HG03442 (cell line): Measurements from ENCODE around the gene PRKN.

Source experiments
- ATAC-seq: cut with Tn5 transposase; IDR thresholded peaks from one replicate; pipeline ENCODE4 v1.9.1; 2021; ENCODE audit warnings: mild to moderate bottlenecking, moderate library complexity; ENCODE audit not compliant: unreplicated experiment

Gene PRKN

GRCh38 chr6:162200945-162201690 is 526.4 kb downstream of the PRKN start:
- no peak for ATAC-seq

DNA sequence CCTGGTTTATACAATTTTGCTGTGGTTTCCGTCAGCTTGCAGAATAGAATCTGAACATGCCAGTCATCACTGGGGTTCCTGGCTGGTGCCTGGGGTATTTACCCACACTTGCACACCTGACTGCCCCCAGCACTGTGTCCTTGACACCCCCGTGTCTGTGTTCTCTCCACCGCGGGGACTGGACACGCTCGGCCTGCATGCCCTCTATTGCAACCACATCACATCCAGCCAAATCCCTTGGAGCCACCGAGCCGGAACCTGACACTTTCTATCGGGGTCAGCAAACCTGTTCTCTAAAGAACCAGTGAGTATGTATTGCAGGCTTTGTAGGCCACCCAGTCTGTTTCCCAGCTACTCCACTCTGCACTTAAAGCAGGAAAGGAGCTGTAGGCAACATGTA is 527.5 kb downstream of the PRKN start:
- no peak for ATAC-seq

DNA sequence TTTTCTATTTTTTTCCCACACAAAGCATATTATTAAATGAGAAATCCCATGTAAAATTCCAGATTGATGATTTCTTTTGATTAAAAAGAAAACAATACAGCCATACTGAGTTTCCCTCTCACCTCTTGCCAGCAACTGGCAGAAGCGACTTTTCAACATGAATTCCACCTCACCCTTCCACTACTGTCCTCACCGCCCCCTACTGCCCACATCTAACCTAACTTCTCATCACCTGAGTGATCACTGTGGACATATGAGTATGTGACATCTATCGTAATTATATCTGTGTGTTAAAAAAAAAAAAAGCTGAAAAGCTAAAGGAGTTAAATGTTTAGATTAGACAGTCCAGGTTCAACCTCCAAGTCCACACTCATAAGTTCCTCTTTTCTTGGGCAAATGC is 528.6 kb downstream of the PRKN start:
- no peak for ATAC-seq

GRCh38 chr6:162198076-162198475 is 529.5 kb downstream of the PRKN start:
- no peak for ATAC-seq

DNA sequence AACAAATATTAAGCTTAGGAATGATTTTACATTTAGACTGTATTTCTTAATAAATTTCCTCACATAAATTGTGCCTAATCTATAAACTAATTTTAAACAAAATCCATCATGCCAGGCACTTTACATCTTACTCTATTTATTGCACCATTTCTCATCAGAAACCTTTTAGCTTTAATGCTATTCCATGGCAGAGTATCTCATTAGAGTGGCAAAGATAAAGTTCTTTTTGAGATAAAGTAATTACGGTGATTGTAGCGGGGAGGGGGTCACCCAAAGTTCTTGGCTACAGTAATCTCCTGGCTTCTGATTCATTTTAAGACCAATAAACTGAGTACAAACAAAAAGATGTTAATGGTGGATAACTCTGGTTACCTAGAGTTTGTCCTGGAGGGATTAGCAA is 532.1 kb downstream of the PRKN start:
- ATAC-seq: no peak

DNA sequence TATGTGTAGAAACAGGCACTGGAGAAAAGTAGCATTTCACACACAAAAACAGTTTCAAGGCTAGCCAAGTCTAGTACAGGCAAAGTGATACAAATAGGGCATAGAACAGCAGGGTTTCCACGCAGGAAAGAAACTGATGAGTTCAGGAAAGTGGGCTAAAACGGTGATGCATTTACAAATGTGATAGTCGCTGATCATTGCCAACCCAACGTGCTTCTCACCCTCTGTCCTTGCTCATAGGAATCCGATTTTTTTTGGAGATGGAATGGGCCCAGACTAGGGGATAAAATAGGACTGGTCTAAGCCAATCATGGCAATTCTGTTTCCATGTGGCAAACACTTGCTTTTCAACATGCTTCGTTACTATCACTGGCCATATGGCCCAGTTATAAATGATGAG is 536.6 kb downstream of the PRKN start:
- no peak for ATAC-seq

DNA sequence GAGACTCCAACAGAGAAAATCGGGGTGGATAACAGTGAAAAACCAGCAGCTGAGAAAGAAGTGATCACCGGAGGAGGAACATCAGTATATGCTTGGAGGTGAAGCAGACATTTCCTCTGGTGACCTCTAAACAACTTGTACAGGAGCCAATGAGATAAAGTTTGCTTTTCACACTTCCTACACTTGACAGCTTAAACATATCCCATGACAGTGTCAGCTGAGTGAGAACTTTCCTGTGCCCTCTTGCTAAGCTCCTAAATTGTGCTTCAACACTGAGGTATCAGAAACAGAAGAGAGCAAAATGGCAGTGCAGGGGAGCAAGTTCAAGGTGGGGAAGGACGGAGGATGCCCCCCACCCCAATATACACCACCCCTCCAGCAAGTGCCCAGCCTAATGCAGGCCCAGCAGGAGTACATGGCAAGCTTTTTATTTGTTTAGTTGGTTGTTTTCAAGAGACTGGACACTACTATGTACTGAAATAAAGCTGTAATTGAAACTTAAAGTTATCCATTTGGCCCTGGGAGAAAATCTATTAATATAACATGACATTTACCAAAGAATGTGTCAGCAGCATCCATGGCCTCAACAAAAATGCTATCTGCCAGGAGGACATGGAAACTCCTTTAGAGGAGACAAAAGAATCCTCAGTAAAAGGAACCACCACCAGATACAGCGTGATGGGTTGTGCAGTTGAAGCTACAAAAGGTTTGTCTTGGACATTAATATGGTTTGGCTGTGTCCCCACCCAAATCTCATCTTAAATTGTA is 540.2 kb downstream of the PRKN start:
- no peak for ATAC-seq

DNA sequence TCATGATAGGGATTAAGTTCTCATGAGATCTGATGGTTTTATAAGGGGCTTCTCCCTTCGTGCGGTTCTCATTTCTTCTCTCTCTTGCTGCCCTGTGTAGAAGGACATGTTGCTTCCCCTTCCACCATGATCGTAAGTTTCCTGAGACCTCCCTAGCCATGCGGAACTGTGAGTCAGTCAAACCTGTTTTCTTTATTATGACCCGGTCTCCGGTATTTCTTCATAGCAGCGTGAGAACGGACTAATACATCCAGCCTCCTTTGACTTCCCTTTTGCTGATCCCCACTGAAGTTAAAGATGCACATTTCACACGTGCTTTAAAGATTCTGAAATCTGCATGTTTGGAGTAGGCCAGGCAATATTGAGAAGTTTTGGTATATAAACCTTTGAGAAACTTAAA is 543.1 kb downstream of the PRKN start:
- no peak for ATAC-seq

DNA sequence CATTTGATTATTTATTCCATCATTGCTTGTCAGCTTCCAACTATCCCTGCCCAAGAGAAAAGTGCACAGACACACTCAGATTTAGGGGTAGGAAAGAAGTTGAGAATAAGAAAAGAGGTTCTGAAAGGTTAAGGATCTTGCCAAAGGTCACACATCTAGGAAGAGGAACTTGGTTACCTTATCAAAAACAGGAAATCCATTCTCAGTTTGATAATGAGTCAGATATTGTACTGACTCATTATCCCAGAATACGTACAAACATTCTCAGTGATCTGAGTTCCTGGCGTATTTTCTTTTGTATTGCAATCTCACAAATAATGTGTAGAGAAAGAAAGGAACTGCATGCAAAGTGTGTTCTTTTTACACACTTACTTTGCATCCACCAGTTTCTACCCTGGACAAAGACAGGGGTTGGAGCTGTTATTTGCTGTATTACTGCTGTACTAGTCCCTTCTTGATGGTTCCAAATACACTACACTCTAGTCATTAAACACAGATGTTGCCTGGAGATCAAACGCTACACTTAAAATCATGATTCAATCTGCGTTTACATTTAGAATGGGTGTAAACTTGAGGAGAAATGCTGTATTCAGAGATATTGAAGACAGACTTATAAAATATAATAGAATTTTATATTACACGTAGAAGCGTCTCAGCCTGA is 545.7 kb downstream of the PRKN start:
- no peak for ATAC-seq

GRCh38 chr6:162181111-162181510 is 546.5 kb downstream of the PRKN start:
- ATAC-seq: no peak

DNA sequence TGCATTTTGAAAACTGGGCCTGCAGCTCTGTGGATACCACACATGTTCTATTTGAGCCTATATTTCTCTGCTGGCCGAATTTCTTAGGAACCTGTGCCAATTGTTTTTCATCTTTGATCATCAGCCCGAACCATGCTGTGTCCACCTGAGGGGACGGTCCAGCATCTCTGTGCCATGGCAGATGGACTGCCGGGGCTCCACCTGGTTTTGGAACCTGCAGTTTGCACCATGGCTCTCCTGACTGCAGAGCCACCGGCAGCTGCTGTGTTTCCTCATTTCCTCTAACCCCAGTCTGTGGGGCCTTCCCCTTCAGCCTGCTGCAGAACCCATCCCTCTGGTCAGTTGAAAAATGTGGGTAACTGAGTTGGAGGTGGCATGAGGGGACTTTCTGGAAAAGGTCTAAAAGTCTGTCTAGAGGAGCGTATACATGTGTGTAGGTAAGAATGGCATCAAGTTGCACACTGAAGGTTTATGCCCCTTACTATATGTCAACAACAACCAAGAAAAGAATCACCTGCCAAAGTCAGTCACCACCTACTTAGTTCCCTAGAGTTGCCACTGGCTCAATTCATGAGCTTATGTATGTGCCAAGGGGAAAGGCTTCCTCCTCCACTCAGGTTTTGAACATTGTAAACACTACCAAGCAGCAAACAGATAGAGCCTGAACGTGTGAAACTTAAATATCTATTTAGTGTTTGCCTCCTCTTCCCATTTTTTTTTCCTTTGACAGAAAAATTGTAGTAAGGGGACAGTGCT is 548.2 kb downstream of the PRKN start:
- ATAC-seq: no peak

DNA sequence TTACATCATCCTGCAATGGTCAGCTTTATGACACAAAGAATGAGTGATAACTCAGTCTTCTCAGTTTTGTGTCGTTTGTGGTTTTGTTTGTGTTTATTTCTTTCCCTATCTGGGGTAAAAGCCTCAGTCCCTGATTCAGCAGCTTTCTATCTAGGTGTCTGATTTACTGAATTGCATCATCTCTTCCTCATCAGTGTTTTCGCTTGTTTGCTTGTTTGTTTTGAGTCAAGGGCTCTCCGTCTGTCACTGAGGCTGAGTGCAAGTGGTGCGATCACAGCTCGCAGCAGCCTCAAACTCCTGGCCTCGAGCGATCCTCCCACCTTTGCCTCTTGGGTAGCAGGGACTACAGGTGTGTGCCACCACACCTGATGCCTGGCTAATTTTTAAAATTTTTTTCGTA is 548.9 kb downstream of the PRKN start:
- ATAC-seq: no peak

DNA sequence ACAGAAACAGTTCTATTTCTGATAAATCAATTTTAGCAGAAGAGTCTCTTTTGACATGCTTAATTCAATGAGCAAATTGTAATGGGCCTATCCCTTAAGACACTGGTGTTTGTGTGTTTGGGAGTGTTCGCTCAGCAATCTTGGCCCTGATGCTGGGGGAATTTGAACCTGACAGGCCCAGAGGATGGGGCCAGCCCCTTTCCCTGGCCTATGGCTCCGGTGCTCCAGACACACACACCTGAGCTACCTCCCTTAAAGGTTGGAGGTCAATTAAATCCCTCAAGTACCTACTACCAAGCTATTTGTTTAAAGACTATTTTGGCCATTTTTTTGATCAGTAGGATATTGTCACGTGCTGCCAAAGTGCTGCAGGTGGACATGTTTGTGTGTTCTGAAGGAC is 549.3 kb downstream of the PRKN start:
- ATAC-seq: no peak

- no peak for ATAC-seq
Observed at GRCh38 chr6:162177746-162178145, 549.8 kb downstream of the PRKN start.

DNA sequence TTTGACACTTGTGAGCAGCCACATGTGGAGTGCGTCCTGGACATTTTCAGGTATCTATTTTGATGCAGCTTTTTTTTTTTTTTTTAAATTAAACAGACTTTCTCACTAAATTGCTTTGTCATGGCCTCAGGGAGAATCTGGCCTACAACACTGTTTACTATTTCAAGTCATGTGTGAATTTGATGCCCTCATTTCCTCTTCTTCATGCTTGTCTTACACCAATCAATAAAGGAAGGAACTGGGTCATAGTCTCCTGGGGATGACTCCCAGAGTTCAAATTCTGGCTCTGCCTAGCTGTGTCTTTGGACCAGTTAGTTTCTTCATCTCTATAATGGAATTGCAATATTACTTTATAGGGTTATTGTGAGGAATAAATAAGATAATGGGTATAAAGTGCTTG is 554.1 kb downstream of the PRKN start:
- ATAC-seq: no peak

DNA sequence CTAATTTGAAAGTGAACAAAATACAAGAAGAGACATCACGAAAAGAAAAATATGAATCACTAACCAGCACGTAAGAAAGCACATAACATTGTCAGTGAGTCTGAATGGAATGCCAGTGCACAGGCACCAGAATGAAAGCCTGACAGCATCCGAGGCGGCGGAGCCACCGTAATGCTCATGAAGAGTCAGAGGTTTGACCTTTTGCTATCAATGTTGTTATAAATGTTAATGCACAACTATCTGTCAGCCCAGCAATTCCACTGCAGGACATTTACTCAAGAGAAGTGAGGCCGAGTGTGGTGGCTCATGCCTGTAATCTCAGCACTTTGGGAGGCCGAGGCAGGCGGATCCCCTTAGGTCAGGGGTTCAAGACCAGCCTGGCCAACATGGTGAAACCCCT is 562.1 kb downstream of the PRKN start:
- no peak for ATAC-seq

- no peak for ATAC-seq
Observed at GRCh38 chr6:162157167-162157870, 570.2 kb downstream of the PRKN start.

- ATAC-seq: no peak
Observed at GRCh38 chr6:162156146-162156545, 571.4 kb downstream of the PRKN start.

GRCh38 chr6:162154930-162155329 is 572.6 kb downstream of the PRKN start:
- no peak for ATAC-seq

- no peak for ATAC-seq
Observed at GRCh38 chr6:162154001-162154400, 573.6 kb downstream of the PRKN start.

DNA sequence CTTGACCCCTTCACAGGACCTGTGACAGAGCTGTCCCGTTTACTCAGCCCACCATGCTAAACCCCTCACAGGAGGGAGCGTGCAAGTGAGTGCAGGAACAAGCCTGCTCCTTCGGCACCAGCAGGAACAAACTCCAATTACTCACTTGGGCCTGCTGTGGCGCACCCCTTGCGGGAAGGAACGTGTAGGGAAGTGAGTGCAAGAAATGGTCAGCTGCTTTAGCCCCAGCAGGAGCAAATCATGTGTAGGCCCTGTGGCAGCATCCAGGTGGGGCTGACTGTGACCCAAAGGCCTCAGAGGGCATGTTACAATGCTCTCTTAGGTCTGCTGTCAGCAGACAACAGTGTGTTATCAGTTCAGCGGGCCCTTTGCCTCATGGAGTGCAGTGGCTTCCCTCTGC is 574.4 kb downstream of the PRKN start:
- no peak for ATAC-seq
